ENCODE measurements around the gene FKBP1C.

DNA sequence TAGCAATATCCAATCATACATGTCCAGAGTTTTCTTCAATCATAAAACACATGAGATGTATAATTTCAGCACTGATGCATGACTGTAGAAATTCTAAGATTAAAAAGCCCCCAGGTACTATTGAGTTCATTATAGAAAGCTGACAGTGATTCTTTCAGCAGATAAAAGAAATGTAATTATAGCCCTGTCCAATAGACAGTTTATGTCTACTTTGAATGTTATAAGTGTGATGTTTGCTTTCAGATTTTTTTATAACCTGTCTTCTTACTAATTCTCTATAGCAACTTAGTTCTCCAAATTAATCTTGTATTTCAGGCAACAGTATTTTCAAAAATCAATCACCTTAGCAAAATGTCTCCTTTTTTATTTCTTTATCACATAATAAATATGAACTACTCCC is 13.5 kb upstream of the FKBP1C start:
- no peak for TF ChIP-seq POLR2AphosphoS5 (IDR thresholded peaks at IDR 0.05)
- TF ChIP-seq, protein P1, sequence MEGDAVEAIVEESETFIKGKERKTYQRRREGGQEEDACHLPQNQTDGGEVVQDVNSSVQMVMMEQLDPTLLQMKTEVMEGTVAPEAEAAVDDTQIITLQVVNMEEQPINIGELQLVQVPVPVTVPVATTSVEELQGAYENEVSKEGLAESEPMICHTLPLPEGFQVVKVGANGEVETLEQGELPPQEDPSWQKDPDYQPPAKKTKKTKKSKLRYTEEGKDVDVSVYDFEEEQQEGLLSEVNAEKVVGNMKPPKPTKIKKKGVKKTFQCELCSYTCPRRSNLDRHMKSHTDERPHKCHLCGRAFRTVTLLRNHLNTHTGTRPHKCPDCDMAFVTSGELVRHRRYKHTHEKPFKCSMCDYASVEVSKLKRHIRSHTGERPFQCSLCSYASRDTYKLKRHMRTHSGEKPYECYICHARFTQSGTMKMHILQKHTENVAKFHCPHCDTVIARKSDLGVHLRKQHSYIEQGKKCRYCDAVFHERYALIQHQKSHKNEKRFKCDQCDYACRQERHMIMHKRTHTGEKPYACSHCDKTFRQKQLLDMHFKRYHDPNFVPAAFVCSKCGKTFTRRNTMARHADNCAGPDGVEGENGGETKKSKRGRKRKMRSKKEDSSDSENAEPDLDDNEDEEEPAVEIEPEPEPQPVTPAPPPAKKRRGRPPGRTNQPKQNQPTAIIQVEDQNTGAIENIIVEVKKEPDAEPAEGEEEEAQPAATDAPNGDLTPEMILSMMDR (IDR thresholded peaks at IDR 0.05) = no peak
- no peak for TF ChIP-seq POLR2A (IDR thresholded peaks at IDR 0.05)
